C4-2B (cell line): ENCODE data around the gene TXNDC11.

ENCODE experiments used
- H3K27ac ChIP-seq: fragments of 450-650 bp; 2 replicates; pipeline ENCODE4 v1.5.1; 2017
- ZFX ChIP-seq: fragments of 450-650 bp; IDR thresholded peaks from 2 replicates; pipeline ENCODE4 v1.6.1; 2017
- TF ChIP-seq, protein P1 (sequence below): fragments of 450-650 bp; conservative IDR thresholded peaks from 2 replicates; pipeline ENCODE4 v1.5.1; 2017; ENCODE audit warnings: mild to moderate bottlenecking

The TXNDC11 gene

DNA sequence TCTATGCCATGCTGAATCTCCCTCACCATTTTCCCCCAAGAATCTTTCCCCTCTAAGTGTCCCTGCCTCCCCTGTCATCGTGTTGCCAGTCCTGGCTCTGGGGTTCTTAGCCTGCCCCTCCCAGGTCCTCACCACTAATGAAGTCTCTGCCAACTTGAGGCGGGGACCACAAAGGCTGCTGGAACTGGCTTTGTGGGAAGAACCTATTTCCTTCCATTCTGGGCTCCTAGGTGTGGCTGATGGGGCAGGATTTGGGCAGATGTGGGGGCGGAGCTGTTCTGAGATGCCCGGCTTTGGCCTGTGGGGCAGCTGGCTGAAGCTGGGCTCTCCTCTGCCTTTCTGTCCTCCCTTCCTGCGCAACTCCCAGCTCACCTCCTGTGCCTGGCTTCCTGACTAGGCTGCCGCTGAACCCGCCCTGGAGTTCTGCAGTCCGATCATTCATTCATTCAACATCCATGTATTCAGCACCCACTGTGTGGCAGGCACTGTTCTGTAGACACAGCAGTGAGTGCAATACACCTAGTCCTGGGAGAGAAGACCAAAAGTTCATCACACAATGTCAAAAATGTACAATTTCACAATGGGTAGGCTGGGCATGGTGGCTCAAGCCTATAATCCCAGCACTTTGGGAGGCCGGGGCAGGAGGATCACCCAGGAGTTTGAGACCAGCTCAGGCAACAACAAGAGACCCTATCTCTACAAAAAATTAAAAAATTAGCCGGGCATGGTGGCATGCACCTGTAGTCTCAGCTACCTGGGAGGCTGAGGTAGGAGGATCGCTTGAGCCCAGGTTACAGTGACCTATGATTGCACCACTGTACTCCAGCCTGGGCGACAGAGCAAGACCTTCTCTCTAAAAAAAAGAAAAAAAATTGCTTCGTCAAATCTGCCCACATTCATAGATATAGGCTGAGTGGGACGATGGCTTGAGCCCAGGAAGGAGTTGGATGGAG, 76.3 kb downstream of the TXNDC11 start:
- H3K27ac ChIP-seq = no peak overlapping the region
- TF ChIP-seq, protein P1, sequence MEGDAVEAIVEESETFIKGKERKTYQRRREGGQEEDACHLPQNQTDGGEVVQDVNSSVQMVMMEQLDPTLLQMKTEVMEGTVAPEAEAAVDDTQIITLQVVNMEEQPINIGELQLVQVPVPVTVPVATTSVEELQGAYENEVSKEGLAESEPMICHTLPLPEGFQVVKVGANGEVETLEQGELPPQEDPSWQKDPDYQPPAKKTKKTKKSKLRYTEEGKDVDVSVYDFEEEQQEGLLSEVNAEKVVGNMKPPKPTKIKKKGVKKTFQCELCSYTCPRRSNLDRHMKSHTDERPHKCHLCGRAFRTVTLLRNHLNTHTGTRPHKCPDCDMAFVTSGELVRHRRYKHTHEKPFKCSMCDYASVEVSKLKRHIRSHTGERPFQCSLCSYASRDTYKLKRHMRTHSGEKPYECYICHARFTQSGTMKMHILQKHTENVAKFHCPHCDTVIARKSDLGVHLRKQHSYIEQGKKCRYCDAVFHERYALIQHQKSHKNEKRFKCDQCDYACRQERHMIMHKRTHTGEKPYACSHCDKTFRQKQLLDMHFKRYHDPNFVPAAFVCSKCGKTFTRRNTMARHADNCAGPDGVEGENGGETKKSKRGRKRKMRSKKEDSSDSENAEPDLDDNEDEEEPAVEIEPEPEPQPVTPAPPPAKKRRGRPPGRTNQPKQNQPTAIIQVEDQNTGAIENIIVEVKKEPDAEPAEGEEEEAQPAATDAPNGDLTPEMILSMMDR = no peak
- no peak for TF ChIP-seq ZFX

DNA sequence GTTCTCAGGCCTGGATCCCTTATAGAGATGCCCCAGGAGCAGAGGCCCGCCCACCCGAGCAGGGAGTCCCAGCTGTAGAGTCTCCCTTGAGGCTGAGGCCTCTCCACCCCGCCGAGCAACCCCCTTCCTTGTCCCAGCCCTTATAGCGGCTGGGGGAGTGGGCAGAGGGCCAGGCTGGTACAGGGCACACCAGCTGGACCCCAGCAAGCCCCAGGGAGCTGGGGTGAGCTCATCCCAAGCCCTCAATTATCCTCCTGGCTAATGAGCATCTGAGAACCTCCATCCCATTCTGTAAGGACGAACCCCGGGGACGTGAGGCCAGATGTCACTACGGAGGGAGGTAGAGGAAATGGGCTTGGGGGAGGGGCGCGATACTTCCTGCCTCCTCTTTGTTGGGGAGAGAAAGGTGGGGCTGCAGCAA, 77.6 kb downstream of the TXNDC11 start:
- TF ChIP-seq, protein P1 = no peak
- no peak for TF ChIP-seq ZFX
- H3K27ac ChIP-seq = no peak overlapping the region

DNA sequence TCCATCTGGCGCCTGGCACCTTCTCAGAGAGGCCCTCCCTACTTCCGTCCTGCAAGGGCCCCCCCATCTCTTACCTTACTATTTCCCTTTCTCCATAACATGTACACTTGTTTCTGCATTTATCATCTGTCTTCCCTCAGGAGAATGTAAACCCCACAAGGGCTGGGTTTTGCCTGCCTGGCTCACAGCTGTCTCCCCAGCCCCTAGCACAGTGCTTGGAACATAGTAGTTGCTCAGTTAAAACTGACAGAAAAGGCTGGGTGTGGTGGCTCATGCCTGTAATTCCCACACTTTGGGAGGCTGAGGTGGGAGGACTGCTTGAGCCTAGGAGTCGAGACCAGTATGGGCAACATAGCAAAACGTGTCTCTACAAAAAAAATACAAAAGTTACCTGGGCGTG, 80.1 kb downstream of the TXNDC11 start:
- H3K27ac ChIP-seq = no peak overlapping the region

DNA sequence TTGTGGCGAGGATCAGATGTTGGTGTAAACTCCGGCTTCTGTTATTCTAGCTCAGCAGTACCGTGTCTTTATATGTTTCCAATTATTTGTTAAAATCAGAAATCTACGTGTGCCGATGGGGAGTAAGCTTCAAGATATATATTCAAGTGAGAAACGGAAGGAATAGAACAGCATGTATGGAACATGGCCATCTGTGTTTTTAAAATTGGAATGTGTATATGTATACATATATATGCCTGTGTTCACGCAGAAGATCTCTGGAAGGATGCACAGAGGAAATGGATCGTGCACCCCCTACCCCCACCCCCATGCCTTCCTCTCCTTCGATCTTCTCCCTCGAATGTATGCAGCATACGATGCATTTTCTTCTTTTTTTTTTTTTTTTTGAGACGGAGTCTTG, 82.1 kb downstream of the TXNDC11 start:
- TF ChIP-seq, protein P1 = no peak
- TF ChIP-seq ZFX = no peak

More for the DNA sequence above, 80.1 kb downstream of the TXNDC11 start:
- TF ChIP-seq, protein P1 = no peak
- TF ChIP-seq ZFX = no peak

DNA sequence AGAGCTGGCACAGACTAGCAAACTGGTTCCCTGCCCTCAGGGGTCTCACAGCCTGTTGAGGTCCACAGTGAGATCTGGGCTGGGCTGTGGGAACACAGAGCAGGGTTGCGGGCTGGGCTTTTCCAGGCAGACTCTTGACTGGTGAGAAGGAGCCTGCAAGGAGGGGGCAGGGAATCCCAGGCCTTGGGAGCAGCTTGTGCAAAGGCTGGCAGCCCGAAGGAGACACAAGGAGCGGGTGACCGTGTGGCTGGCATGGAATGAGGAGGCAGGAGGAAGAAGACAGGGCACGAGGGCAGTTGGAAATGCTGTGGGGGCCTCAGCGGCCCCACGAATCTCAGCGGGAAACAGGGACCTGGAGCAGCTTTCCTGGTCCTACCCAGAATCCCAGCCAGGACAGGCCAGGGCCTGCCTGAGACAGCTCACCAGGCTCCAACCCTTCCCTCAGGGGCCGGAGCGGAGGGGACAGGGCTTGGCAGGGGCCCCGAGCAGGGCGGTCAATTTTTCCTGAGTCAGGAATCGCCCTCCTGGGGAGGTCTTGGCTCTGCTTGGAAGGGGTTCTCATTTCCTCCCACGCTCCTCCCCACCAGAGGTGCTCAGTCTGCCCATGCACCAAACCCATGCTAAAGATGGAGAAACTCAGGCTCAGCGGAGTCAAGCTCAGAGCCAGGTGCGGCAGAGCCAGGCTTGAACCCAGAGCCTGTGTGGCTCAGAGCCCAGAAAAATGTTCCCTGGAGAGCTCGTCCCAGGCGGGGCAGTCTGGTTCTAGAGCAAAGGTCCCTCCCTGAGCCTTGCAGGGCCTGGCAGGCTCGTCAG, 83.6 kb downstream of the TXNDC11 start:
- H3K27ac ChIP-seq = no peak overlapping the region
- TF ChIP-seq, protein P1 = no peak
- no peak for TF ChIP-seq ZFX

More for the DNA sequence above, 82.1 kb downstream of the TXNDC11 start:
- no peak overlapping the region for H3K27ac ChIP-seq

DNA sequence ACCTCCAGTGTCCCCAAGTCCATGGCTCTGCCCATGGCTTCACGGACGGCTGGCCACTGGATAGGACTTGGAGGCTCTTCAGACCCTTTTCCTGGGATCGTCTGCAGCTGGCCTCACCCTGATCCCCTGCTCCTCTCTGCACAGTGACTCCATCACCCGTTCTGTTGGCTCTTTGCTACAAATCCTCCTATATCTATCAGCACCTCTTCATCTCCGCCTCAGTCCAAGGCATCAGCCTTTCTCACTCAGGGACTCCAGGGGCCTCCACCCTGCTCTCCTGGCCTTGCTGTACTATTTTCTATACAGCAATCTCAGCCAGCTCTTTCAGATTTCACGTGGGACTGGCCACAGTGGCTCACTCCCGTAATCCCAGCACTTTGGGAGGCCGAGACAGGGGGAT, 85.1 kb downstream of the TXNDC11 start:
- TF ChIP-seq, protein P1 = no peak
- no peak for TF ChIP-seq ZFX
- no peak overlapping the region for H3K27ac ChIP-seq

DNA sequence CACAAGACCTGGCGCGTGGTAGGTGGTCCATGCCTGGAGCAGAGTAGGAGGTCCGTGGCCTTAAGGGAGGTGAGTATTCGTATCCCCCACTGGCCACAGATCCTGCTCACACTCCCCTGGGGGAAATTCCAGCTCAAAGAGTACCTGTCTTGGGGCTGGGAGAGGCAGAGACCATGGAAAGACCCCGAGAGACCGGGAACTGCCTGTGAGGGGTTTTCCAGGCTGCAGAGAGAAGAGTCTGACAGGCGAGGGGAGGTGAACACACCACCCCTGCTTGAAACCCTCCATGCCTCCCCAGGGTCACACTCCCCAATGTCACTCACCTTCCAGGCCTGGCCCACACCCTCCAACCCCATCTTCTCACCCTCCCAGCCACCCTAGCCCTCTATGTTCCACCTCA, 87.0 kb downstream of the TXNDC11 start:
- no peak for TF ChIP-seq ZFX
- TF ChIP-seq, protein P1 = no peak
- no peak overlapping the region for H3K27ac ChIP-seq
